HFFc6 (cell line): Measurements from ENCODE around the gene ATXN3L. TPM values are rescaled to one million over a fixed set of nuclear protein-coding genes. Genes with fewer than 3 reads are reported as not detected.
A peak's percentile ranks its signal among the peaks of the same experiment; 100 is the strongest.

Experiments used
- DNase-seq: peaks from one replicate; pipeline ENCODE4 v3.0.0-alpha.2; 2018
- H3K27ac Mint-ChIP-seq: 2 replicates; pipeline ENCODE4 v1.8.0; 2020; ENCODE audit warnings: mild to moderate bottlenecking, mixed read lengths
- H3K27me3 Mint-ChIP-seq: 2 replicates; pipeline ENCODE4 v1.8.0; 2021; ENCODE audit warnings: mild to moderate bottlenecking, moderate library complexity, mixed read lengths; ENCODE audit not compliant: insufficient read depth
- H3K36me3 Mint-ChIP-seq: 2 replicates; pipeline ENCODE4 v1.8.0; 2021; ENCODE audit warnings: low read depth, mixed read lengths
- H3K4me1 Mint-ChIP-seq: 2 replicates; pipeline ENCODE4 v1.8.0; 2020; ENCODE audit warnings: low read depth, mixed read lengths
- H3K4me3 Mint-ChIP-seq: 2 replicates; pipeline ENCODE4 v1.8.0; 2020; ENCODE audit warnings: mild to moderate bottlenecking, moderate library complexity, mixed read lengths
- H3K9me3 Mint-ChIP-seq: 2 replicates; pipeline ENCODE4 v1.8.0; 2020; ENCODE audit warnings: mild to moderate bottlenecking, mixed read lengths
- total RNA-seq, 6 experiments: library from RNA; stranded (reverse); fragmentation: NEBNext Ultra II Directional; extraction: Animal tissue kit (Norgen Biotek cat#: 25700); gene quantifications; 2 replicates in 1 of 6; 3 replicates in 5 of 6; pipeline ENCODE4 v1.2.3, GENCODE V29; 2021
- TF ChIP-seq, protein P1 (sequence below): fragments of 200-600 bp; sonication (generic); IDR thresholded peaks from 2 replicates; pipeline ENCODE4 v1.5.0; 2021; ENCODE audit warnings: antibody characterized with exemption, mild to moderate bottlenecking

ATXN3L gene
- total RNA-seq, 6 experiments from 2014 or later, result not detected

DNA sequence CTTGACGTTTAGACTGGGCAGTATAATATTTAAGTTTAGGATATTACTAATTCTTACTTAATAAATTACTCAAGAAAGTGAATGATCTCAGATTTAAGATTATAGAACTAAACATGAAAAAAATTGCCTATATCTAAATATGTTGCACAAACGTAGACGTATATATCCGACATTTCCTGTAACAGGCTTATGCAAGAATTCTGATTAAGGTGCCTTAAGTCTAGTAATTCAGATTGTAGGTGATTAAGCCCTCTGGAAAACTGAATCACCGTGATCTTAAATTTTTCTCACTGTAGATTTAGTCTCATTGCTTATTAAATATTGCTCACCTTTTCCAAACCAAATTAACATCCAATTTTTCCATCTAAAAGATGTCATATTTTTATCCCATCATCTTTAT lies 24.0 kb downstream of the ATXN3L start:
- Mint-ChIP-seq H3K27me3 (peaks cover 2% of the 10 kb centered on the region; the same call in 1 of the 2 replicates), H3K4me1 (peaks cover 25% of the 10 kb centered on the region), H3K9me3 (no peaks in the 10 kb centered on the region), H3K36me3 (no peaks in the 10 kb centered on the region), H3K27ac (no peak overlapping the region), H3K4me3 (no peak overlapping the region)
- TF ChIP-seq, protein P1, sequence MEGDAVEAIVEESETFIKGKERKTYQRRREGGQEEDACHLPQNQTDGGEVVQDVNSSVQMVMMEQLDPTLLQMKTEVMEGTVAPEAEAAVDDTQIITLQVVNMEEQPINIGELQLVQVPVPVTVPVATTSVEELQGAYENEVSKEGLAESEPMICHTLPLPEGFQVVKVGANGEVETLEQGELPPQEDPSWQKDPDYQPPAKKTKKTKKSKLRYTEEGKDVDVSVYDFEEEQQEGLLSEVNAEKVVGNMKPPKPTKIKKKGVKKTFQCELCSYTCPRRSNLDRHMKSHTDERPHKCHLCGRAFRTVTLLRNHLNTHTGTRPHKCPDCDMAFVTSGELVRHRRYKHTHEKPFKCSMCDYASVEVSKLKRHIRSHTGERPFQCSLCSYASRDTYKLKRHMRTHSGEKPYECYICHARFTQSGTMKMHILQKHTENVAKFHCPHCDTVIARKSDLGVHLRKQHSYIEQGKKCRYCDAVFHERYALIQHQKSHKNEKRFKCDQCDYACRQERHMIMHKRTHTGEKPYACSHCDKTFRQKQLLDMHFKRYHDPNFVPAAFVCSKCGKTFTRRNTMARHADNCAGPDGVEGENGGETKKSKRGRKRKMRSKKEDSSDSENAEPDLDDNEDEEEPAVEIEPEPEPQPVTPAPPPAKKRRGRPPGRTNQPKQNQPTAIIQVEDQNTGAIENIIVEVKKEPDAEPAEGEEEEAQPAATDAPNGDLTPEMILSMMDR, result no peak
- DNase-seq, result no peak

DNA sequence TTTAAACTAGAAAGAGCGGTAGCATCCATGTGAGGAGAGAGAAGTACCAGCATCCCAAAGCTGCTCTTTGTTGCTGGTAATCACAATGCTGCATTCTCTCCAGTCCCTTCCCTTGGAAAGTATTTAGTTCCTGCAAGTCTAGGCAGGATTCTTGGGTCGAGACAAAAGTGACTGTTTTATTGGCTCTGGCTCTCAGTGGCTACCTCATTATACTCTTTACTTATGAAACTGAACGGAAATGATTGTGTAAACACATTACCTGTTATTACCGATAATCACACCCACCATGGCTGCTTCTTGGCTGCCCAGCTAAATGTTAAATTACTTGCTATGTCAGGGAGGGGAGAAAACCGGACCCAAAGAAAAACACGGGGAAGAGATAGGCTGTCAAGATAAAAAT lies 26.2 kb downstream of the ATXN3L start:
- H3K36me3 Mint-ChIP-seq, result peaks cover 5% of the 10 kb centered on the region; the same call in 1 of the 2 replicates
- no peak for DNase-seq
- no peaks in the 10 kb centered on the region for H3K9me3 Mint-ChIP-seq
- H3K27me3 Mint-ChIP-seq, result no peaks in the 10 kb centered on the region
- TF ChIP-seq, protein P1, result no peak
- H3K27ac Mint-ChIP-seq, result peak overlapping the region; percentile 57; the same call in 1 of the 2 replicates
- H3K4me3 Mint-ChIP-seq, result 0 out of 2 replicates have a peak overlapping the region, but pooled peaks have one; percentile 34
- peaks cover 23% of the 10 kb centered on the region for H3K4me1 Mint-ChIP-seq

DNA sequence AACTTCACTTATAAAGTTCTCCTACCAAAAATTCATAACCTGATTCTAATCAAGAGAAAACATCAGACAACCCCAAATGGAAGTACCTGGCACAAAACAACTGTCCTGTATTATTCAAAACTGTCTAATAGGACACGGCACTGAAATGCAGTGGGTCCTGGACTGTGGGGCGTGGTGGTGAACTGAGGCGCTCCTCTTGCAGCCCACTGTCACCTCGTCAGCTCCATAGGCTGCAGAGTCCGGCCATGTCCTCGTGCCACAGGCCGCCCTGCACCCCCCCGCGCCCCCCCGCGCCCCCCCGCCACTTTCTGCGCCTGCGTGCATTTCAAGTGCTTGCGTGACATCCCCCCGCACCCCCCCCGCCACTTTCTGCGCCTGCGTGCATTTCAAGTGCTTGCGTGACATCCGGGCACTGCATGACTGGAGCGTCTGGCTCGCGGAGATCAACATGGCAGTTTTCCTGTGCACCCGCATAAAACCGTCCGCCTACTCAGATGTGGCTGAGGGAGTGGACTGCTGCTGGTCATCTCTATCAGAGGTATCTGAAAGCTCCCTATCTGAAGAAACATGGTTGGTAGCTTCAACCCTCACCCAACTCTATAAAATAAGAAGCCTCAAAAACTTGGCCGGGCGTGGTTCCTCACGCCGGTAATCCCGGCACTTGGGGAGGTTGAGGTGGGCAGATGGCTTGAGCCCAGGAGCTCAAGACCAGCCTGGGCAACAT lies 28.8 kb downstream of the ATXN3L start:
- Mint-ChIP-seq H3K27ac (no peak overlapping the region), H3K9me3 (no peaks in the 10 kb centered on the region), H3K36me3 (peaks cover 5% of the 10 kb centered on the region; the same call in 1 of the 2 replicates), H3K27me3 (no peaks in the 10 kb centered on the region), H3K4me3 (no peak overlapping the region), H3K4me1 (peaks cover 47% of the 10 kb centered on the region)
- TF ChIP-seq, protein P1, result no peak
- DNase-seq, result no peak

DNA sequence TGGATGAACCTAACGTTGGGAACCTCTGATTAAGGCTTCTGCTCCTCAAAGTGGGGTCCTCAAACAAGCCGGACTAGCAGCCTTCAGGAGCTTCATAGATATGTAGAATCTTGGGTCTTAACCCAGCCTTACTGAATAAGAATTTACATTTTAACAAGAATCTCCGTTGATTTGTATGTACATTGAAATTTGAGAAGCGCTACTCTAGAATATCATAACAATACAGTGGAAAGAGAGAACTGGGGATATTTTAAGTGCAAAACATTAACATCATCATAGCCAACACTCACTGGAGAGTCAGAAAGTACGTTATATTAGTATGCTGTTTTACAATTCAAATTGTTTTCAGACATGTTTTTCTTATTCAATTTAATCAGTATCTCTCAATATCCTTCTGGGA lies 31.2 kb downstream of the ATXN3L start:
- Mint-ChIP-seq H3K27me3 (no peaks in the 10 kb centered on the region), H3K9me3 (no peaks in the 10 kb centered on the region; the same call in 1 of the 2 replicates), H3K4me3 (no peak overlapping the region), H3K27ac (no peak overlapping the region), H3K36me3 (peaks cover 5% of the 10 kb centered on the region; the same call in 1 of the 2 replicates), H3K4me1 (peaks cover 58% of the 10 kb centered on the region)
- TF ChIP-seq, protein P1, result no peak
- no peak for DNase-seq

DNA sequence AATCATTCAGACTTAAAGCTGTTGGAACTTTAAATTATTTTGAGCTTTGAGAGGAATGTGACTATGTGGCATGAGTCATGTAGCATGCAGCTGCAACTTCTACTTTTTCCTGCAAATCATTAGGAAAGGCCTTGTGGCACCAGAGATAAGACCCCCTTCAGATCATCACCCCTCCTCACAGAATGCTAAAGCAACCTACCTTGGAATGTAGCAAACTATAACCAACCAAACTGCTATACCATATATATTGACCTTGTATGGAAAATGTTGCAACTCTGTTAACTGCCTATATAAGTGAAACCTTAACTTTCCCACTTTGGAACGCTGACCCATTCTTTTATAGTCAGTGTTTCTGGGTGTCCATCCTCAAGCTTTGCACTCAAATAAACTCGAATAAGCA lies 32.0 kb downstream of the ATXN3L start:
- Mint-ChIP-seq H3K9me3 (no peaks in the 10 kb centered on the region; the same call in 1 of the 2 replicates), H3K36me3 (peaks cover 5% of the 10 kb centered on the region; the same call in 1 of the 2 replicates), H3K4me1 (peaks cover 59% of the 10 kb centered on the region), H3K27ac (peak overlapping the region; percentile 74), H3K27me3 (no peaks in the 10 kb centered on the region), H3K4me3 (peak overlapping the region; percentile 57)
- DNase-seq, result peak; percentile 25
- TF ChIP-seq, protein P1, result no peak
